ENCODE measurements around the gene FZD2.

Gene FZD2

GRCh38 chr17:44543905-44544523 lies 13.3 kb upstream of the FZD2 start:
- TF ChIP-seq CTCF (IDR thresholded peaks at IDR 0.05; ENCODE audit: low read depth, low read length, poor library complexity, severe bottlenecking) = no peak
- no peak for TF ChIP-seq EZH2phosphoT487 (IDR thresholded peaks at IDR 0.05; ENCODE audit: borderline replicate concordance, low read length)
- H3K4me2 ChIP-seq (ENCODE audit: low read length) = no peak overlapping the region
- no peak overlapping the region for H3K4me3 ChIP-seq (ENCODE audit: low read length)
- H3K79me2 ChIP-seq (ENCODE audit: control insufficient read depth, low read length) = no peaks in the 10 kb centered on the region
- H3K36me3 ChIP-seq (ENCODE audit: control insufficient read depth, low read length) = no peaks in the 10 kb centered on the region
- peaks cover 15% of the 10 kb centered on the region for H3K27me3 ChIP-seq (ENCODE audit: control insufficient read depth, low read length)
- H3K27ac ChIP-seq (ENCODE audit: low read depth, low read length) = no peak overlapping the region
- no peaks in the 10 kb centered on the region for H3F3A ChIP-seq (ENCODE audit: control insufficient read depth, insufficient read depth)
- no peaks in the 10 kb centered on the region for H3K9me3 ChIP-seq (ENCODE audit: control insufficient read depth, insufficient read depth, low read length)
- no peaks in the 10 kb centered on the region for H3K9me2 ChIP-seq (replicated peaks; ENCODE audit: control insufficient read depth, low read length)
- H4K20me1 ChIP-seq (ENCODE audit: control insufficient read depth, insufficient read depth, low read depth, low read length) = no peaks in the 10 kb centered on the region
- peaks cover 17% of the 10 kb centered on the region for H3K4me1 ChIP-seq (ENCODE audit: control insufficient read depth, low read length)

GRCh38 chr17:44546671-44547606 lies 10.3 kb upstream of the FZD2 start:
- Histone ChIP-seq H3K27ac (ENCODE audit: low read depth, low read length) (no peak overlapping the region), H3K27me3 (ENCODE audit: control insufficient read depth, low read length) (peaks cover 15% of the 10 kb centered on the region), H3K4me2 (ENCODE audit: low read length) (no peak overlapping the region), H3K4me3 (ENCODE audit: low read length) (no peak overlapping the region), H3K9me3 (ENCODE audit: control insufficient read depth, insufficient read depth, low read length) (no peaks in the 10 kb centered on the region), H3K79me2 (ENCODE audit: control insufficient read depth, low read length) (no peaks in the 10 kb centered on the region), H4K20me1 (ENCODE audit: control insufficient read depth, insufficient read depth, low read depth, low read length) (no peaks in the 10 kb centered on the region), H3K4me1 (ENCODE audit: control insufficient read depth, low read length) (peaks cover 17% of the 10 kb centered on the region), H3K36me3 (ENCODE audit: control insufficient read depth, low read length) (no peaks in the 10 kb centered on the region), H3F3A (ENCODE audit: control insufficient read depth, insufficient read depth) (no peaks in the 10 kb centered on the region), H3K9me2 (replicated peaks; ENCODE audit: control insufficient read depth, low read length) (no peaks in the 10 kb centered on the region)
- TF ChIP-seq EZH2phosphoT487 (IDR thresholded peaks at IDR 0.05; ENCODE audit: borderline replicate concordance, low read length) = no peak
- TF ChIP-seq CTCF (IDR thresholded peaks at IDR 0.05; ENCODE audit: low read depth, low read length, poor library complexity, severe bottlenecking) = no peak

GRCh38 chr17:44547625-44548267 lies 9.5 kb upstream of the FZD2 start:
- Histone ChIP-seq H3K4me3 (ENCODE audit: low read length) (no peak overlapping the region), H3K9me3 (ENCODE audit: control insufficient read depth, insufficient read depth, low read length) (no peaks in the 10 kb centered on the region), H3K4me1 (ENCODE audit: control insufficient read depth, low read length) (peaks cover 12% of the 10 kb centered on the region), H3K27me3 (ENCODE audit: control insufficient read depth, low read length) (peaks cover 15% of the 10 kb centered on the region), H3K79me2 (ENCODE audit: control insufficient read depth, low read length) (no peaks in the 10 kb centered on the region), H3F3A (ENCODE audit: control insufficient read depth, insufficient read depth) (no peaks in the 10 kb centered on the region), H3K36me3 (ENCODE audit: control insufficient read depth, low read length) (no peaks in the 10 kb centered on the region), H3K9me2 (replicated peaks; ENCODE audit: control insufficient read depth, low read length) (no peaks in the 10 kb centered on the region), H3K4me2 (ENCODE audit: low read length) (peak overlapping the region; percentile 31; the same call in 1 of the 2 replicates), H3K27ac (ENCODE audit: low read depth, low read length) (no peak overlapping the region), H4K20me1 (ENCODE audit: control insufficient read depth, insufficient read depth, low read depth, low read length) (no peaks in the 10 kb centered on the region)
- TF ChIP-seq EZH2phosphoT487 (IDR thresholded peaks at IDR 0.05; ENCODE audit: borderline replicate concordance, low read length) (no peak), CTCF (IDR thresholded peaks at IDR 0.05; ENCODE audit: low read depth, low read length, poor library complexity, severe bottlenecking) (no peak)
